D721Med (cell line): ENCODE measurements around the gene ACTA1.

Source experiments
- DNase-seq: peaks from one replicate; pipeline ENCODE4 v3.0.0; 2011; ENCODE audit warnings: low spot score; ENCODE audit not compliant: insufficient read length
- FAIRE-seq: peaks from 2 replicates; lab custom pipeline; 2011; peaks lifted over from hg19 to GRCh38; lab: Jason Lieb, UNC
- TF ChIP-seq, protein P1 (sequence below): IDR thresholded peaks from 2 replicates; pipeline ENCODE4 v1.5.1; 2012; ENCODE audit warnings: mild to moderate bottlenecking, control low read depth; ENCODE audit not compliant: insufficient read depth; ENCODE audit errors: missing control alignments

Gene ACTA1

GRCh38 chr1:229432116-229432461 is 1.8 kb downstream of the ACTA1 start:
- FAIRE-seq: no peak
- DNase-seq: no peak

DNA sequence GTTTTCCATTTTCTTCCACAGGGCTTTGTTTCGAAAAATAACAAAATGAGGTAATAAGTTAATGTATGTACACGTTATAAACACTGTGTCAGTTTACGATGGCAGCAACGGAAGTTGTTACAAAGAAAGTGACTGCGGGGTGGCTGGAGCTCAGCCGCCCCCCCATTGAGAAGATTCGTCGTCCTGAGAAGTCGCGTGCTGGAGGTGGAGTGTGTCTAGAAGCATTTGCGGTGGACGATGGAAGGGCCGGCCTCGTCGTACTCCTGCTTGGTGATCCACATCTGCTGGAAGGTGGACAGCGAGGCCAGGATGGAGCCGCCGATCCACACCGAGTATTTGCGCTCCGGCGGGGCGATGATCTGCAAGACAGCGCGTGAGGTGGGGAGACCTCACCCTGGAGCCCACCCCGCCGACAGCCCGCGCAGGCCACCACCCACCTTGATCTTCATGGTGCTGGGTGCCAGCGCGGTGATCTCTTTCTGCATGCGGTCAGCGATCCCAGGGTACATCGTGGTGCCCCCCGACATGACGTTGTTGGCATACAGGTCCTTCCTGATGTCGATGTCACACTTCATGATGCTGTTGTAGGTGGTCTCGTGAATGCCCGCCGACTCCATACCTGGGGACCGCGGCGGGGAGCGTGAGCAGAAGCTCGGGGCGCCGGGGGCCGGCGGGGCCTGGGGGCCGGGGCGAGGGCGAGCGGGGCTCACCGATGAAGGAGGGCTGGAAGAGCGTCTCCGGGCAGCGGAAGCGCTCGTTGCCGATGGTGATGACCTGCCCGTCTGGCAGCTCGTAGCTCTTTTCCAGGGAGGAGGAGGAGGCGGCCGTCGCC is 2.4 kb downstream of the ACTA1 start:
- TF ChIP-seq, protein P1, sequence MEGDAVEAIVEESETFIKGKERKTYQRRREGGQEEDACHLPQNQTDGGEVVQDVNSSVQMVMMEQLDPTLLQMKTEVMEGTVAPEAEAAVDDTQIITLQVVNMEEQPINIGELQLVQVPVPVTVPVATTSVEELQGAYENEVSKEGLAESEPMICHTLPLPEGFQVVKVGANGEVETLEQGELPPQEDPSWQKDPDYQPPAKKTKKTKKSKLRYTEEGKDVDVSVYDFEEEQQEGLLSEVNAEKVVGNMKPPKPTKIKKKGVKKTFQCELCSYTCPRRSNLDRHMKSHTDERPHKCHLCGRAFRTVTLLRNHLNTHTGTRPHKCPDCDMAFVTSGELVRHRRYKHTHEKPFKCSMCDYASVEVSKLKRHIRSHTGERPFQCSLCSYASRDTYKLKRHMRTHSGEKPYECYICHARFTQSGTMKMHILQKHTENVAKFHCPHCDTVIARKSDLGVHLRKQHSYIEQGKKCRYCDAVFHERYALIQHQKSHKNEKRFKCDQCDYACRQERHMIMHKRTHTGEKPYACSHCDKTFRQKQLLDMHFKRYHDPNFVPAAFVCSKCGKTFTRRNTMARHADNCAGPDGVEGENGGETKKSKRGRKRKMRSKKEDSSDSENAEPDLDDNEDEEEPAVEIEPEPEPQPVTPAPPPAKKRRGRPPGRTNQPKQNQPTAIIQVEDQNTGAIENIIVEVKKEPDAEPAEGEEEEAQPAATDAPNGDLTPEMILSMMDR: no peak
- DNase-seq: no peak
- FAIRE-seq: no peak

More at GRCh38 chr1:229432116-229432461, 1.8 kb downstream of the ACTA1 start:
- TF ChIP-seq, protein P1: no peak

- DNase-seq: no peak
- no peak for FAIRE-seq
- TF ChIP-seq, protein P1: no peak
These were observed 3.1 kb downstream of the ACTA1 start for GRCh38 chr1:229430761-229431283.

DNA sequence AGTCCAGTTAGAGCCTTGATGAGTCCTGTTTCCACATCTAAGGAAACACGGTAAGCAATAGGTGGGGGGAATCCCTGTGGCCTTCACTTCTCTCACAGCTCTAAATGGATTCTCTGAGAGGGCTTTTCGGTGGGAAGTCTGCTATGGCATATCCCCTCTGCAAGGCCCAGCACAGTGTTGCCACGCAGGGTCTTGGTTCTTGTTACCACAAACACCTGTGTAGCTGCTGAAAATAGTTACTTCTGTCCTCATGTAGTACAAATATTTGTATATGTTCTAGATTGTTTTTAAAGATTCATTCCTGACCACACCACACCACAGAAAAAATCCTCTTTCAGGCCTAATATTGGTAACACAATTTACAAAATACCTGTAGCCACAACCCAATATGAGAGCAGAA is 5.6 kb downstream of the ACTA1 start:
- TF ChIP-seq, protein P1: no peak
- FAIRE-seq (no peak), DNase-seq (no peak)

- DNase-seq (no peak), FAIRE-seq (no peak)
- TF ChIP-seq, protein P1: no peak
These were observed 6.3 kb downstream of the ACTA1 start for GRCh38 chr1:229427572-229427971.

GRCh38 chr1:229425564-229426159 is 8.2 kb downstream of the ACTA1 start:
- DNase-seq (no peak), FAIRE-seq (no peak)
- TF ChIP-seq, protein P1: no peak

DNA sequence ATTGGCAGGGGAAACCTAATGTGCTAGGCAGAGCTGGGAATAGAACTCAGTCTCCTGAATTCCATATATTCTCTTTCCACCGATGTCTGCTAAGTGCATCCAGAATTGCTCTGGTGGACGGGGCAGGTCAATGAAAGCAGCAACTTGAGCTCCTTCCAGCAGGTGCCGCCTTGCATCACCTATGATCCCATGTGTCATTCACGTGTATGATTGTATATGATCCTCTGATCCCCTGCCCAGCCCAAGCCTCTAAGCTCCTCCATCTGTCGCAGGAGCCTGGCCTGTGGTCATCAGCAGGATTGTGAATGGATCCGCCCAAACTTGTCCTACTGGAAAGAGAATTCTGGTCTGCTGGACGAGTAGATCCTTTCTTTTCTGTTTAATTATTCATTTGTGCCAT is 13.1 kb downstream of the ACTA1 start:
- TF ChIP-seq, protein P1: peak; percentile 38
- peak; percentile 69 for DNase-seq
- peak; percentile 98 for FAIRE-seq
